ENCODE data around the gene TNPO1.

- TF ChIP-seq ZNF274 (IDR thresholded peaks at IDR 0.05; ENCODE audit: low read depth, low read length) (no peak), YY1 (IDR thresholded peaks at IDR 0.05; ENCODE audit: insufficient read depth, insufficient read length) (no peak)
These were observed 90.3 kb downstream of the TNPO1 start for GRCh38 chr5:72906806-72907205.

Data from NT2/D1 (cell line).